A549 (cell line): ENCODE measurements around the gene DAB1. TPM values are rescaled to one million over a fixed set of nuclear protein-coding genes. Genes with fewer than 3 reads are reported as not detected.

Source experiments
- ATAC-seq, 2 experiments: fragments of 200-7000 bp in 1 of 2; fragments of >200 bp in 1 of 2; cut with Nextera tagmentation in 1 of 2; cut with Tn5 transposase in 1 of 2; 3 replicates each; pipeline versions ENCODE4 v1.8.0 to v1.9.1; 2018 to 2020; ENCODE audit warnings: mild to moderate bottlenecking in 1 of 2, moderate library complexity in 1 of 2
- CTCF ChIA-PET: fragments of 300-600 bp; sonication (Branson Sonifier 250); formaldehyde crosslinking; extraction: SDS; loops from one replicate; lab custom pipeline; 2021; ENCODE audit warnings: antibody characterized with exemption, inconsistent platforms; lab: Yijun Ruan, JAX
- POLR2A ChIA-PET: fragments of 350-600 bp; formaldehyde crosslinking; extraction: SDS; loops from one replicate; lab custom pipeline; 2021; ENCODE audit warnings: antibody characterized with exemption, inconsistent platforms; lab: Yijun Ruan, JAX
- DNase-seq, 2 experiments: peaks; one replicate each; pipeline versions ENCODE4 v3.0.0 to v3.0.0-alpha.2; 2011 to 2016; ENCODE audit warnings: low read depth in 1 of 2, low spot score in 1 of 2
- FAIRE-seq: peaks from 2 replicates; lab custom pipeline; 2011; peaks lifted over from hg19 to GRCh38; lab: Jason Lieb, UNC
- H3K27ac ChIP-seq, 2 experiments: fragments of >200 bp; sonication (Bioruptor Twin); formaldehyde crosslinking; 3 replicates each; pipeline ENCODE4 v1.5.1; 2016 to 2017
- H3K4me1 ChIP-seq: fragments of >200 bp; sonication (Bioruptor Twin); formaldehyde crosslinking; 3 replicates; pipeline ENCODE4 v1.6.1; 2016
- H3K4me2 ChIP-seq: fragments of >200 bp; sonication (Bioruptor Twin); formaldehyde crosslinking; 3 replicates; pipeline ENCODE4 v1.6.1; 2016
- H3K4me3 ChIP-seq: fragments of >200 bp; sonication (Bioruptor Twin); formaldehyde crosslinking; 3 replicates; pipeline ENCODE4 v1.5.1; 2016
- H3K9me3 ChIP-seq: fragments of >200 bp; sonication (Bioruptor Twin); formaldehyde crosslinking; 3 replicates; pipeline ENCODE4 v1.6.1; 2016
- CHD4 ChIP-seq: fragments of 200-600 bp; sonication (generic); IDR thresholded peaks from 2 replicates; pipeline ENCODE4 v1.6.1; 2016; ENCODE audit warnings: antibody characterized with exemption, mild to moderate bottlenecking, borderline replicate concordance
- EHMT2 ChIP-seq: fragments of 200-600 bp; sonication (generic); IDR thresholded peaks from 2 replicates; pipeline ENCODE4 v1.6.1; 2016; ENCODE audit warnings: antibody characterized with exemption, low read depth, mild to moderate bottlenecking, moderate library complexity
- ESRRA ChIP-seq: fragments of 150-350 bp; IDR thresholded peaks from 2 replicates; pipeline ENCODE4 v1.6.1; 2014; ENCODE audit warnings: mild to moderate bottlenecking, low read length, borderline replicate concordance
- FOSB ChIP-seq: fragments of 250-450 bp; sonication (Bioruptor Pico); IDR thresholded peaks from 2 replicates; pipeline ENCODE4 v1.5.0; 2020; ENCODE audit warnings: mild to moderate bottlenecking, moderate library complexity
- FOSL2 ChIP-seq, 2 experiments: fragments of 450-650 bp in 1 of 2; fragments of >200 bp in 1 of 2; sonication (Bioruptor Twin) in 1 of 2; formaldehyde crosslinking; IDR thresholded peaks; 2 replicates each; pipeline versions ENCODE4 v1.5.0 to v1.6.1; 2016 to 2020; ENCODE audit warnings: mild to moderate bottlenecking in 1 of 2, moderate library complexity in 1 of 2
- HDAC2 ChIP-seq: fragments of 200-600 bp; sonication (generic); IDR thresholded peaks from 2 replicates; pipeline ENCODE4 v1.6.1; 2016
- HOXA7 ChIP-seq: fragments of 250-450 bp; sonication (Bioruptor Pico); IDR thresholded peaks from 2 replicates; pipeline ENCODE4 v1.5.0; 2020; ENCODE audit warnings: mild to moderate bottlenecking, moderate library complexity
- HOXB13 ChIP-seq: fragments of 250-450 bp; sonication (Bioruptor Pico); IDR thresholded peaks from 2 replicates; pipeline ENCODE4 v1.5.0; 2020; ENCODE audit warnings: low read depth, mild to moderate bottlenecking, moderate library complexity
- HOXB5 ChIP-seq: fragments of 250-450 bp; sonication (Bioruptor Pico); IDR thresholded peaks from 2 replicates; pipeline ENCODE4 v1.5.0; 2020; ENCODE audit warnings: mild to moderate bottlenecking, moderate library complexity
- JUNB ChIP-seq: fragments of >200 bp; sonication (Bioruptor Twin); formaldehyde crosslinking; IDR thresholded peaks from 2 replicates; pipeline ENCODE4 v1.6.1; 2016
- KDM5A ChIP-seq: fragments of 200-600 bp; sonication (generic); IDR thresholded peaks from 2 replicates; pipeline ENCODE4 v1.6.1; 2016; ENCODE audit warnings: antibody characterized with exemption, mild to moderate bottlenecking
- MAFK ChIP-seq: fragments of 450-650 bp; IDR thresholded peaks from 2 replicates; pipeline ENCODE4 v1.6.1; 2014; ENCODE audit not compliant: partially characterized antibody
- MYC ChIP-seq: IDR thresholded peaks from 2 replicates; pipeline ENCODE4 v1.6.1; 2012; ENCODE audit warnings: mild to moderate bottlenecking, inconsistent platforms, low read length, improper control_type of control experiment, borderline replicate concordance
- NFE2L2 ChIP-seq: fragments of 150-350 bp; conservative IDR thresholded peaks from 2 replicates; pipeline ENCODE4 v1.6.1; 2014; ENCODE audit warnings: low read length
- POLR2A ChIP-seq: IDR thresholded peaks from 2 replicates; pipeline ENCODE4 v1.6.1; 2012; ENCODE audit warnings: mild to moderate bottlenecking, low read length
- RCOR1 ChIP-seq: fragments of 150-350 bp; IDR thresholded peaks from 2 replicates; pipeline ENCODE4 v1.6.1; 2014; ENCODE audit warnings: antibody characterized with exemption, low read length, low read depth
- SMC3 ChIP-seq: fragments of >200 bp; sonication (Bioruptor Twin); formaldehyde crosslinking; IDR thresholded peaks from 3 replicates; pipeline ENCODE4 v1.6.1; 2018; ENCODE audit warnings: inconsistent platforms
- SREBF2 ChIP-seq: fragments of 450-650 bp; IDR thresholded peaks from 2 replicates; pipeline ENCODE4 v1.6.1; 2014; ENCODE audit warnings: mild to moderate bottlenecking, moderate library complexity
- TFCP2L1 ChIP-seq: fragments of 250-450 bp; sonication (Bioruptor Pico); IDR thresholded peaks from 2 replicates; pipeline ENCODE4 v1.5.0; 2021; ENCODE audit warnings: mild to moderate bottlenecking
- TP53 ChIP-seq: fragments of 250-450 bp; sonication (Bioruptor Pico); IDR thresholded peaks from 2 replicates; pipeline ENCODE4 v1.5.0; 2021; ENCODE audit warnings: mild to moderate bottlenecking, moderate library complexity
- ZNF302 ChIP-seq: fragments of 250-450 bp; sonication (Bioruptor Pico); IDR thresholded peaks from 2 replicates; pipeline ENCODE4 v1.9.0; 2021; ENCODE audit warnings: inconsistent platforms, mild to moderate bottlenecking, moderate library complexity
- WGBS: methylation state at CpG from one replicate; pipeline ENCODE4 v1.1.6; 2017; ENCODE audit errors: missing lambda C conversion rate; 5-methylcytosine and 5-hydroxymethylcytosine counted together
- polyA plus RNA-seq, 4 experiments: library from polyadenylated mRNA; depleted of rRNA in 3 of 4; stranded (reverse); fragments of >200 nt; fragmentation: RNase III in 1 of 4; extraction: RNeasy Plus Mini Kit Qiagen cat#74134 plus additional on column Dnase treatment in 1 of 4; gene quantifications; 2 replicates in 3 of 4; 3 replicates in 1 of 4; pipeline ENCODE4 v1.2.3, GENCODE V29; 2011 to 2017
- TF ChIP-seq, protein P1 (sequence below): fragments of 150-350 bp; IDR thresholded peaks from 2 replicates; pipeline ENCODE4 v1.6.1; 2014; ENCODE audit warnings: low read depth, mild to moderate bottlenecking, low read length
- TF ChIP-seq, protein P2 (sequence below): fragments of 250-450 bp; sonication (Bioruptor Pico); IDR thresholded peaks from 2 replicates; pipeline ENCODE4 v1.5.0; 2021; ENCODE audit warnings: mild to moderate bottlenecking, moderate library complexity, borderline replicate concordance
- TF ChIP-seq, protein P3 (sequence below): fragments of 200-600 bp; sonication (generic); IDR thresholded peaks from 2 replicates; pipeline ENCODE4 v1.6.1; 2016; ENCODE audit warnings: antibody characterized with exemption, mild to moderate bottlenecking, moderate library complexity
- TF ChIP-seq, protein P4 (sequence below): fragments of >200 bp; sonication (Bioruptor Twin); formaldehyde crosslinking; IDR thresholded peaks from 3 replicates; pipeline ENCODE4 v1.5.1; 2016

The DAB1 gene
- polyA plus RNA-seq, 2 of the 4 experiments (the other 2 are of a cell fraction): not detected

DNA sequence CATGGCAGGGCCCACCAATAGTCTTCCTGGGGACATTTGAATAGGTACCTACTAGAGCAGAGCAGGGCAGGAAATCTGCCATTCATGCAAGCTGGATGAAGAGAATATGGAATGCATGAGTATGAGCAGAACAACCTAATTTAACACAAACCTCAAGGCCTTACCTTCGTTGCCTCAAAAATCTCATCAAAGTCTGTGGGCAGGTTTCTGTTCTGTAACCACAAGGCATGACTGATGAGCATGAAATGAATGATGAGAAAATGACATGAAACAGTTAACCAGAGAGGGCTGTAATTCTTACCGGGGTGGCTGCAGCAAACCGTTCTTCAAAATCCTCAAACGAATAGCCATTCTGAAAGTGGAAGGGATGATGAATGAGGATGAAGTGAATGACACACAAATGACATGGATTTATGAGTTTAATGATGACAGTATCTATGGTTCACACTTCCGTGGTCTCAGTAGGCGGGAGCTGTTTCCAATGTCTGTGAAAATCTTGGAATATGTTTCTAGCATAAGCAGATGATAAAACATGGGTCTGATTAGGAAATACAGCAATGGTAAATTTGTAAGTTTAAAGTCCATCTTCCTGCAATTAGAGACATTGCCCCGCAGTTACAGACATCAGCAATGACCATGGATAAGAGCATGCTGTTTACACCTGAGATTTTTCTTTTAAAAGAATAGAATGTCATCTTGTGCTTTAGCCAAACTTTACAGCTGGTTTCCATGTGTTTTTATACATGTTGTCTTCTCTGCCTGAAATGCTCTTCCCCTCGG, 390.4 kb downstream of the DAB1 start:
- H3K9me3 ChIP-seq: no peaks in the 10 kb centered on the region
- POLR2A ChIA-PET: no interaction called here
- no peaks in the 10 kb centered on the region for H3K4me1 ChIP-seq
- no peak for TF ChIP-seq ZNF302
- no peak for TF ChIP-seq KDM5A
- no peak for TF ChIP-seq MAFK
- TF ChIP-seq RCOR1: no peak
- TF ChIP-seq, protein P1, sequence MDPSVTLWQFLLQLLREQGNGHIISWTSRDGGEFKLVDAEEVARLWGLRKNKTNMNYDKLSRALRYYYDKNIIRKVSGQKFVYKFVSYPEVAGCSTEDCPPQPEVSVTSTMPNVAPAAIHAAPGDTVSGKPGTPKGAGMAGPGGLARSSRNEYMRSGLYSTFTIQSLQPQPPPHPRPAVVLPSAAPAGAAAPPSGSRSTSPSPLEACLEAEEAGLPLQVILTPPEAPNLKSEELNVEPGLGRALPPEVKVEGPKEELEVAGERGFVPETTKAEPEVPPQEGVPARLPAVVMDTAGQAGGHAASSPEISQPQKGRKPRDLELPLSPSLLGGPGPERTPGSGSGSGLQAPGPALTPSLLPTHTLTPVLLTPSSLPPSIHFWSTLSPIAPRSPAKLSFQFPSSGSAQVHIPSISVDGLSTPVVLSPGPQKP: no peak
- TF ChIP-seq JUNB: no peak
- no peak for TF ChIP-seq MYC
- TF ChIP-seq NFE2L2: no peak
- no peak for TF ChIP-seq HOXA7 (CRISPR knock-in tag)
- no peak for TF ChIP-seq POLR2A
- no peak for TF ChIP-seq FOSL2 (IDR thresholded peaks at IDR 0.05)
- no peak for TF ChIP-seq FOSL2 (CRISPR knock-in tag; IDR thresholded peaks at IDR 0.05)
- TF ChIP-seq, protein P2, sequence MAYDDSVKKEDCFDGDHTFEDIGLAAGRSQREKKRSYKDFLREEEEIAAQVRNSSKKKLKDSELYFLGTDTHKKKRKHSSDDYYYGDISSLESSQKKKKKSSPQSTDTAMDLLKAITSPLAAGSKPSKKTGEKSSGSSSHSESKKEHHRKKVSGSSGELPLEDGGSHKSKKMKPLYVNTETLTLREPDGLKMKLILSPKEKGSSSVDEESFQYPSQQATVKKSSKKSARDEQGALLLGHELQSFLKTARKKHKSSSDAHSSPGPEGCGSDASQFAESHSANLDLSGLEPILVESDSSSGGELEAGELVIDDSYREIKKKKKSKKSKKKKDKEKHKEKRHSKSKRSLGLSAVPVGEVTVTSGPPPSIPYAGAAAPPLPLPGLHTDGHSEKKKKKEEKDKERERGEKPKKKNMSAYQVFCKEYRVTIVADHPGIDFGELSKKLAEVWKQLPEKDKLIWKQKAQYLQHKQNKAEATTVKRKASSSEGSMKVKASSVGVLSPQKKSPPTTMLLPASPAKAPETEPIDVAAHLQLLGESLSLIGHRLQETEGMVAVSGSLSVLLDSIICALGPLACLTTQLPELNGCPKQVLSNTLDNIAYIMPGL (CRISPR knock-in tag): no peak
- no peak for TF ChIP-seq ESRRA
- WGBS: 8% methylated on average over 8 of the region's 8 CpGs
- no peak overlapping the region for H3K4me2 ChIP-seq
- FAIRE-seq (no peak), DNase-seq (no peak), ATAC-seq (no peak)
- no peak overlapping the region for H3K4me3 ChIP-seq
- no peak overlapping the region for H3K27ac ChIP-seq
- CTCF ChIA-PET: no interaction called here

DNA sequence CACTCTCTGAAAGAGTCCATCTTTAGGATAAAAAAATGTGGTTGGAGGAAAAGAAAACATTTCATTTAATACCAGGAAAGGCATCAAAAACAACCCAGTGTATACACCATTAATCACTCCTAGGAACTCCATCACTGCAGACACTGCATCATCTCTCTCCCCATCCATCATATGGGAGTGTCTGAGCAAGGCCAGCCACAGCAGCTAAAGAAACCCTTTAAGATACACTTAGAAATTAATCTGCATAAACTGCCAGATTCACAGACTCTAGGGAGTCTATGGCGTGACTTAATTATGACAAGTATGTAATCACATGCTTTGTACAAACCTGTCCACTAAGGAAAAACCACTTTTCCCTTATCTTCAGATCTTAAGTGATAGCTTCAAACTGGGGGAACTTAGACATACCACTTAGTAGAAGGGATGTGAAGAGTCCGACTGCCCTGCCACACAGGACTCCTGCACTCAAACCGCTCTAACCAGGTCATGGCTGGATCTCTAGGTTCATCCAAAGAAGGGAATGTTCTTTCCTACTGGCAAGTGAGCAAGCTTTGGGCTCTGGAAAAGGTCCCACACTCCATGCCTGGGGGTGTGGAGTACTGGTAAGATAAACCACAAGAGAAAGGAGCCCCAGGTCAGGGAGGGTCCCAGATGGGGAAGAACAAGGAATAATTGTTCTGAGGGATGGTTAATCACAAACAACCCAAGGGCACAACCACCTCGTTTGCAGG, 397.1 kb downstream of the DAB1 start:
- 6% methylated on average over 4 of the region's 4 CpGs for WGBS
- CTCF ChIA-PET: no interaction called here
- H3K4me1 ChIP-seq: no peaks in the 10 kb centered on the region
- no peak overlapping the region for H3K4me3 ChIP-seq
- no peaks in the 10 kb centered on the region for H3K9me3 ChIP-seq
- no peak for DNase-seq
- FAIRE-seq: no peak
- H3K27ac ChIP-seq: no peak overlapping the region
- H3K4me2 ChIP-seq: no peak overlapping the region
- no peak for ATAC-seq
- POLR2A ChIA-PET: no interaction called here
- TF ChIP-seq TP53 (CRISPR knock-in tag) (no peak), SMC3 (no peak), HDAC2 (no peak), SREBF2 (no peak), EHMT2 (no peak), KDM5A (no peak), HOXB13 (CRISPR knock-in tag) (no peak), CHD4 (no peak), ZNF302 (no peak), HOXB5 (CRISPR knock-in tag) (no peak), TFCP2L1 (no peak), FOSB (no peak)
- TF ChIP-seq, protein P3, sequence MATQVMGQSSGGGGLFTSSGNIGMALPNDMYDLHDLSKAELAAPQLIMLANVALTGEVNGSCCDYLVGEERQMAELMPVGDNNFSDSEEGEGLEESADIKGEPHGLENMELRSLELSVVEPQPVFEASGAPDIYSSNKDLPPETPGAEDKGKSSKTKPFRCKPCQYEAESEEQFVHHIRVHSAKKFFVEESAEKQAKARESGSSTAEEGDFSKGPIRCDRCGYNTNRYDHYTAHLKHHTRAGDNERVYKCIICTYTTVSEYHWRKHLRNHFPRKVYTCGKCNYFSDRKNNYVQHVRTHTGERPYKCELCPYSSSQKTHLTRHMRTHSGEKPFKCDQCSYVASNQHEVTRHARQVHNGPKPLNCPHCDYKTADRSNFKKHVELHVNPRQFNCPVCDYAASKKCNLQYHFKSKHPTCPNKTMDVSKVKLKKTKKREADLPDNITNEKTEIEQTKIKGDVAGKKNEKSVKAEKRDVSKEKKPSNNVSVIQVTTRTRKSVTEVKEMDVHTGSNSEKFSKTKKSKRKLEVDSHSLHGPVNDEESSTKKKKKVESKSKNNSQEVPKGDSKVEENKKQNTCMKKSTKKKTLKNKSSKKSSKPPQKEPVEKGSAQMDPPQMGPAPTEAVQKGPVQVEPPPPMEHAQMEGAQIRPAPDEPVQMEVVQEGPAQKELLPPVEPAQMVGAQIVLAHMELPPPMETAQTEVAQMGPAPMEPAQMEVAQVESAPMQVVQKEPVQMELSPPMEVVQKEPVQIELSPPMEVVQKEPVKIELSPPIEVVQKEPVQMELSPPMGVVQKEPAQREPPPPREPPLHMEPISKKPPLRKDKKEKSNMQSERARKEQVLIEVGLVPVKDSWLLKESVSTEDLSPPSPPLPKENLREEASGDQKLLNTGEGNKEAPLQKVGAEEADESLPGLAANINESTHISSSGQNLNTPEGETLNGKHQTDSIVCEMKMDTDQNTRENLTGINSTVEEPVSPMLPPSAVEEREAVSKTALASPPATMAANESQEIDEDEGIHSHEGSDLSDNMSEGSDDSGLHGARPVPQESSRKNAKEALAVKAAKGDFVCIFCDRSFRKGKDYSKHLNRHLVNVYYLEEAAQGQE: no peak
- TF ChIP-seq, protein P2 (CRISPR knock-in tag): no peak
- TF ChIP-seq, protein P4, sequence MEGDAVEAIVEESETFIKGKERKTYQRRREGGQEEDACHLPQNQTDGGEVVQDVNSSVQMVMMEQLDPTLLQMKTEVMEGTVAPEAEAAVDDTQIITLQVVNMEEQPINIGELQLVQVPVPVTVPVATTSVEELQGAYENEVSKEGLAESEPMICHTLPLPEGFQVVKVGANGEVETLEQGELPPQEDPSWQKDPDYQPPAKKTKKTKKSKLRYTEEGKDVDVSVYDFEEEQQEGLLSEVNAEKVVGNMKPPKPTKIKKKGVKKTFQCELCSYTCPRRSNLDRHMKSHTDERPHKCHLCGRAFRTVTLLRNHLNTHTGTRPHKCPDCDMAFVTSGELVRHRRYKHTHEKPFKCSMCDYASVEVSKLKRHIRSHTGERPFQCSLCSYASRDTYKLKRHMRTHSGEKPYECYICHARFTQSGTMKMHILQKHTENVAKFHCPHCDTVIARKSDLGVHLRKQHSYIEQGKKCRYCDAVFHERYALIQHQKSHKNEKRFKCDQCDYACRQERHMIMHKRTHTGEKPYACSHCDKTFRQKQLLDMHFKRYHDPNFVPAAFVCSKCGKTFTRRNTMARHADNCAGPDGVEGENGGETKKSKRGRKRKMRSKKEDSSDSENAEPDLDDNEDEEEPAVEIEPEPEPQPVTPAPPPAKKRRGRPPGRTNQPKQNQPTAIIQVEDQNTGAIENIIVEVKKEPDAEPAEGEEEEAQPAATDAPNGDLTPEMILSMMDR: no peak
